Activated naive CD4-positive, alpha-beta T cell treated with anti-CD3 and anti-CD28 coated beads, Interleukin-2, amount 10 ng/mL, durations not matched to agents 7 days and 5 days (primary cell): ENCODE results near the gene NISCH.

Source experiments
- CTCF ChIA-PET: fragments of 350-600 bp; sonication (Branson Sonifier 250); formaldehyde crosslinking; loops from one replicate; lab custom pipeline; 2021; ENCODE audit warnings: antibody characterized with exemption; lab: Charles Lee
- DNase-seq: peaks from one replicate; pipeline ENCODE4 v3.0.0-alpha.2; 2020
- H3K27ac Mint-ChIP-seq: one replicate; pipeline ENCODE4 v1.8.0; 2021; ENCODE audit warnings: mild to moderate bottlenecking, moderate library complexity, mixed read lengths
- H3K27me3 Mint-ChIP-seq: one replicate; pipeline ENCODE4 v1.8.0; 2021; ENCODE audit warnings: mild to moderate bottlenecking, mixed read lengths
- H3K36me3 Mint-ChIP-seq: one replicate; pipeline ENCODE4 v1.8.0; 2021; ENCODE audit warnings: mixed read lengths
- H3K4me1 Mint-ChIP-seq: one replicate; pipeline ENCODE4 v1.8.0; 2021; ENCODE audit warnings: mixed read lengths
- H3K4me3 Mint-ChIP-seq: one replicate; pipeline ENCODE4 v1.8.0; 2021; ENCODE audit warnings: mild to moderate bottlenecking, moderate library complexity, mixed read lengths
- H3K9me3 Mint-ChIP-seq: one replicate; pipeline ENCODE4 v1.8.0; 2021; ENCODE audit warnings: mixed read lengths

Gene NISCH

GRCh38 chr3:52455283-52456168, at the start of gene NISCH:
Gene NISCH (plus strand): TSS chr3:52455604. CDS start chr3:52455642, 38 bp downstream.
- H3K4me1 Mint-ChIP-seq = peaks cover 42% of the 10 kb centered on the region
- no peaks in the 10 kb centered on the region for H3K9me3 Mint-ChIP-seq
- DNase-seq = peak; percentile 96
- peak within 1 kb of the TSS; percentile 91 for H3K27ac Mint-ChIP-seq
- no peaks in the 10 kb centered on the region for H3K27me3 Mint-ChIP-seq
- peak within 1 kb of the TSS; percentile 85 for H3K4me3 Mint-ChIP-seq
- H3K36me3 Mint-ChIP-seq = peaks cover 26% of the 10 kb centered on the region
- CTCF ChIA-PET = interaction anchor here (4.1 kb wide), 1 partner anchor 8 kb away, joined by 25 read pairs; the partner anchor contains the start of gene SEMA3G

DNA sequence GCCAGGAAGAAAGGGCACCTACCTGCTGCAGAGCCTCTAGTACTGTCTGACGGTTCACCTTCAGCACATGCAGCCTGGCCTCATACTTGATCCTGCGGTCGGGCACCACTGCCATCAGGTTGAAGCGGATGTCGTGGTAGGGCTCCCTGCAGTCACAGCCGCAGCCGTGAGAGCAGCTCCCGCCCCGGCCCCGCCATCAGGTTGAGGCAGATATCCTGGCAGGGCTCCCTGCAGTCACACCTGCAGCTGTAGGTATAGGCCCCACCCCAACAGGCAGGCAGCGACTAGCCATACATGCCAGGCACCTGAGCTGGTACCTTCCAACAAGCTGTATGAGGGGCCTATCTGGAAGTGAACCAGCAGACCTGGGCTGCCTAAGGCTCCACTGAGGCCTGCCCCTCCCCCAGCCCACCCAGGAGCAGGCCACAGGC, 49.2 kb upstream of the NISCH start:
- Mint-ChIP-seq H3K27me3 (peaks cover 4% of the 10 kb centered on the region), H3K4me1 (peaks cover 18% of the 10 kb centered on the region), H3K36me3 (peaks cover 52% of the 10 kb centered on the region), H3K9me3 (no peaks in the 10 kb centered on the region), H3K4me3 (no peak overlapping the region), H3K27ac (peak overlapping the region; percentile 19)
- CTCF ChIA-PET = no interaction called here
- no peak for DNase-seq

DNA sequence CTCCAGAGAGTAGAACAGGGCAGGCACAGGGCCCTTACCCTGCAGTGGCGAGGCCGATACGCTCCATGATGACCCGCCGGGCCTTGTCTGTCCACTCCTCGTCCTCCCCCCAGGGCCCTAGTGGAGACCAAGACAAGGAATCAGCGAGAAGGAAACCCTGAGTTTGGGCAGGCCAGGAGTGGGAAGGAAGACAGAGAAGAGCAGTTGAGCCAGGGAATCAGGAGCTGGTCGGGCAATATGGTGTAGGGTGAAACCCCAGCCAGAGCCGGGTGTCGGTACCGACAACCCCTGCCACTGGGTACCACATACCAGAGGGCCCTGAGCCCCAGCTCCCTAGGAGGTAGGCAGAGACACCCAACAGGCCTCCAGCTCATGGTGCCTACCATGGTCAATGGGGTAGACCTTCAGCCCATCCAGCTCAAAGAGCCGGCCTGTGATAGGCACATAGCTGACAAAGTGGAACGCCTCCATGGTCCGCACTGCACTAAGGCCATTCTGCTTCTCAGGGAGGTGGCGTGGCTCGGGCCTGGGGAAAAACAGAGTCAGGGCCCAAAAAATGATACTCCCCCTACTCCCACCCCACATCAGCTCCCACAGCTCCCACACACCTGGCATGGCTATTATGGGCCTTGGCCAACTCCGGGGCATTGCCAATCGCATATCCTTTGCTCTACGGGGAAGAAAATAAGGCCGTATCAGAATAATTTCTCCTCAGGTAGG, 48.5 kb upstream of the NISCH start:
- DNase-seq = no peak
- peaks cover 25% of the 10 kb centered on the region for H3K4me1 Mint-ChIP-seq
- CTCF ChIA-PET = no interaction called here
- H3K27ac Mint-ChIP-seq = peak overlapping the region; percentile 19
- no peaks in the 10 kb centered on the region for H3K9me3 Mint-ChIP-seq
- no peak overlapping the region for H3K4me3 Mint-ChIP-seq
- H3K27me3 Mint-ChIP-seq = peaks cover 4% of the 10 kb centered on the region
- peaks cover 49% of the 10 kb centered on the region for H3K36me3 Mint-ChIP-seq

DNA sequence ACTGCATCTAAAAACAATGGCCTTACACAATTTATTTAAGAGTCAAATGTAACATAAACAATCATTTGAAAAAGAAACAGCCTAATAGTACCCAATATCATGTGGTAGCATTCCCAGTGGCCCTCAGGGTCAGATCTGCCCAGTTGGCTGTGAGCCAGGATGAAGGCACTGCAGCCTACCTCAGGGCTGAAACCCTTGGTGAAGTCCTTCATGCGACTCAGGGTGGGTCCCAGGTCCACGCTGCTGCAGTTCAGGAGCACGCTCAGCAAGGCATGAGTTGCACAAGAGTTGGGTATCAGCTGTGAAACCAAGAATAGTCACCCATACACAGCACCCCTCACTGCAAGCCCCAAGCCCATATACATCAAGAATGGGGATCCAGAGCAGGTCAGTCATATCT, 47.6 kb upstream of the NISCH start:
- H3K9me3 Mint-ChIP-seq = no peaks in the 10 kb centered on the region
- peaks cover 34% of the 10 kb centered on the region for H3K4me1 Mint-ChIP-seq
- no peak for DNase-seq
- peaks cover 4% of the 10 kb centered on the region for H3K27me3 Mint-ChIP-seq
- CTCF ChIA-PET = no interaction called here
- peaks cover 44% of the 10 kb centered on the region for H3K36me3 Mint-ChIP-seq
- no peak overlapping the region for H3K27ac Mint-ChIP-seq
- H3K4me3 Mint-ChIP-seq = peak overlapping the region; percentile 95

DNA sequence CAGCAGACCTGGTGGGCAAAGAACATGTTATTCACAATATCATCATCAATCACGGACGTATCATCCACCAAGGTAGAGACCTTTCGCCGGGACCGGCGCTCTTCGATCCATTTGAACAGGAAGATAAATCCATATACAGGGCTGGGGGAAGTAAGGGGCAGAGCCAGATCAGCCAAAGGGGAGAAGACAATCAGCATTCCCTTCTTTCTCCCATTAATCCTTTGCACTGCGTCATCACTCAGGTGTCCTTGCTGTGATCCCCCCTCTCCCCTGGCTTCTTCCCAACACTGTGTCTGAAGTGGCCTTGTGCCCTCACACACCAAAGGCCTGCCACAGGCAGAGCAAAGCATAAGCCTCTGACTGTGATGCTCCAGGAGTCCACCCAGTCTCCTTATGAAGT, 46.9 kb upstream of the NISCH start:
- peaks cover 4% of the 10 kb centered on the region for H3K27me3 Mint-ChIP-seq
- no peak for DNase-seq
- peak overlapping the region; percentile 98 for H3K27ac Mint-ChIP-seq
- H3K4me3 Mint-ChIP-seq = peak overlapping the region; percentile 95
- H3K4me1 Mint-ChIP-seq = peaks cover 38% of the 10 kb centered on the region
- peaks cover 39% of the 10 kb centered on the region for H3K36me3 Mint-ChIP-seq
- H3K9me3 Mint-ChIP-seq = no peaks in the 10 kb centered on the region
- CTCF ChIA-PET = no interaction called here

GRCh38 chr3:52415800-52416199, 39.6 kb upstream of the NISCH start:
- Mint-ChIP-seq H3K27ac (no peak overlapping the region), H3K27me3 (no peaks in the 10 kb centered on the region), H3K4me1 (peaks cover 41% of the 10 kb centered on the region), H3K4me3 (no peak overlapping the region), H3K9me3 (no peaks in the 10 kb centered on the region), H3K36me3 (peaks cover 28% of the 10 kb centered on the region)
- no peak for DNase-seq
- CTCF ChIA-PET = interaction anchor here (1.2 to 1.4 kb wide), 2 partner anchors 12 to 32 kb away, joined by 3 to 5 read pairs; no protein-coding TSS in a partner anchor

GRCh38 chr3:52420388-52420787, 35.0 kb upstream of the NISCH start:
- H3K4me3 Mint-ChIP-seq = no peak overlapping the region
- no peak overlapping the region for H3K27ac Mint-ChIP-seq
- DNase-seq = no peak
- peaks cover 17% of the 10 kb centered on the region for H3K36me3 Mint-ChIP-seq
- CTCF ChIA-PET = interaction anchor here (1.2 to 1.5 kb wide), 2 partner anchors 8 kb away, joined by 3 read pairs; no protein-coding TSS in a partner anchor
- H3K4me1 Mint-ChIP-seq = peaks cover 7% of the 10 kb centered on the region
- no peaks in the 10 kb centered on the region for H3K9me3 Mint-ChIP-seq
- H3K27me3 Mint-ChIP-seq = no peaks in the 10 kb centered on the region

- H3K9me3 Mint-ChIP-seq = no peaks in the 10 kb centered on the region
- peaks cover 6% of the 10 kb centered on the region for H3K27me3 Mint-ChIP-seq
- H3K4me1 Mint-ChIP-seq = no peaks in the 10 kb centered on the region
- H3K27ac Mint-ChIP-seq = no peak overlapping the region
- H3K36me3 Mint-ChIP-seq = peaks cover 9% of the 10 kb centered on the region
- H3K4me3 Mint-ChIP-seq = no peak overlapping the region
- no peak for DNase-seq
- CTCF ChIA-PET = interaction anchor here (1.0 to 1.7 kb wide), 3 partner anchors 10 to 25 kb away, joined by 4 to 13 read pairs (median 6); no protein-coding TSS in a partner anchor
Measured at GRCh38 chr3:52422669-52423068, 32.7 kb upstream of the NISCH start.

DNA sequence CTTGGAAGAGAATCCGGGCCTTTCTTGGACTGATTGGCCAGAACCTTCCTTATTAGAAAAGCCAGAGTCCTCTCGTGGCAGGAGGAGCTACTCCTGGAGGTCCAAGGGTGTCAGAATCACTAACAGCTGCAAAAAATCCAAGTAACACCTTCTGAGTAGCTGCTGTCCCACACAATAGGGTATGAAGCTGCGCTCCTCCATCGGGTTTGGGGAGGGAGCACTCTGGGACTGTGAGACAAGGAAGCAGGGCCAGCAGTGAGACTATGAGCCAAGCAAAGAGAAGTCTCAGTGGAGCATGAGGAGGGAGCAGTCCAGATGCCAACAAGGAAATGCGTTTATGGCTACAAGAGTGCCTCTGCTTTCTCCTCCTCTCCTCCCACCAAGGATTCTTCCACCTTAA, 32.2 kb upstream of the NISCH start:
- H3K27me3 Mint-ChIP-seq = peaks cover 10% of the 10 kb centered on the region
- CTCF ChIA-PET = interaction anchor here (1.0 to 1.7 kb wide), 3 partner anchors 11 to 25 kb away, joined by 4 to 13 read pairs (median 6); no protein-coding TSS in a partner anchor
- no peak overlapping the region for H3K27ac Mint-ChIP-seq
- no peaks in the 10 kb centered on the region for H3K4me1 Mint-ChIP-seq
- H3K4me3 Mint-ChIP-seq = no peak overlapping the region
- no peak for DNase-seq
- peaks cover 9% of the 10 kb centered on the region for H3K36me3 Mint-ChIP-seq
- no peaks in the 10 kb centered on the region for H3K9me3 Mint-ChIP-seq

- Mint-ChIP-seq H3K36me3 (no peaks in the 10 kb centered on the region), H3K27ac (no peak overlapping the region), H3K4me1 (peaks cover 2% of the 10 kb centered on the region), H3K27me3 (peaks cover 28% of the 10 kb centered on the region), H3K9me3 (no peaks in the 10 kb centered on the region), H3K4me3 (no peak overlapping the region)
- peak; percentile 55 for DNase-seq
- CTCF ChIA-PET = interaction anchor here (0.7 to 3.0 kb wide), 14 partner anchors 8 to 45 kb away, joined by 3 to 69 read pairs (median 4); partner anchors contain the start of gene SEMA3G
Measured at GRCh38 chr3:52428151-52429005, 27.0 kb upstream of the NISCH start.

DNA sequence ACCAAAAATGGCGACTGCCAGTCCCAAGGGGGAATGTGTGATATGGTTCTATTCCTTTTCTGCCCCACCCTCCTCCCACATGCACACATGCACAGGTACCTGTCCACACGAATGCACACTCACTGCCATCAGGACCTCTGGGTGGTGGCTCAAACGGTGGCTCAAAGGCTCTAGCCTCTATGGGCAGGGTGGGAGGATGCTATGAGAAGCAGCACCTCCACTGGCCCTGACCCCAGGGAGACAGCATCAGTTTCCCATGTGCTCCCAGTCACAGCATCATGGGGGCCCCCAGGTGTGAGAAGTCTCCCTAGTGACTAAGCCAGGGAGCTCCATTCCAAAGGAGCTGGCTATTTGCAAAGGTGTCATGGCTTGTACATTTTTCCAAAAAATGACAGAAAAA, 26.4 kb upstream of the NISCH start:
- DNase-seq = no peak
- no peak overlapping the region for H3K4me3 Mint-ChIP-seq
- H3K4me1 Mint-ChIP-seq = peaks cover 2% of the 10 kb centered on the region
- CTCF ChIA-PET = interaction anchor here (0.8 to 3.0 kb wide), 6 partner anchors 8 to 19 kb away, joined by 4 to 69 read pairs (median 6); partner anchors contain the start of gene SEMA3G
- no peaks in the 10 kb centered on the region for H3K9me3 Mint-ChIP-seq
- H3K36me3 Mint-ChIP-seq = no peaks in the 10 kb centered on the region
- peaks cover 29% of the 10 kb centered on the region for H3K27me3 Mint-ChIP-seq
- H3K27ac Mint-ChIP-seq = no peak overlapping the region

GRCh38 chr3:52429779-52430415, 25.5 kb upstream of the NISCH start:
- DNase-seq = no peak
- no peak overlapping the region for H3K27ac Mint-ChIP-seq

GRCh38 chr3:52430416-52430810, 25.0 kb upstream of the NISCH start:
- H3K9me3 Mint-ChIP-seq = no peaks in the 10 kb centered on the region
- no peak overlapping the region for H3K27ac Mint-ChIP-seq
- H3K27me3 Mint-ChIP-seq = peaks cover 40% of the 10 kb centered on the region
- CTCF ChIA-PET = interaction anchor here (0.6 to 4.0 kb wide), 4 partner anchors 9 to 672 kb away, joined by 3 to 22 read pairs (median 3); no protein-coding TSS in a partner anchor
- DNase-seq = no peak
- no peak overlapping the region for H3K4me3 Mint-ChIP-seq
- H3K36me3 Mint-ChIP-seq = no peaks in the 10 kb centered on the region
- peaks cover 2% of the 10 kb centered on the region for H3K4me1 Mint-ChIP-seq

More at GRCh38 chr3:52429779-52430415, 25.5 kb upstream of the NISCH start:
- Mint-ChIP-seq H3K36me3 (no peaks in the 10 kb centered on the region), H3K9me3 (no peaks in the 10 kb centered on the region), H3K4me3 (no peak overlapping the region), H3K4me1 (peaks cover 2% of the 10 kb centered on the region), H3K27me3 (peaks cover 36% of the 10 kb centered on the region)
- CTCF ChIA-PET = interaction anchor here (1.0 to 4.0 kb wide), 3 partner anchors 17 to 68 kb away, joined by 3 to 69 read pairs (median 22); partner anchors contain the start of gene SEMA3G
